NOMO-1 treated with dmso at 0.1 percent for 144 hours (cell line): ENCODE measurements around the gene MYO16.

Source experiments
- DNase-seq: peaks from one replicate; lab custom pipeline; 2025; ENCODE audit not compliant: unreplicated experiment; lab: John Stamatoyannopoulos, UW

The MYO16 gene

DNA sequence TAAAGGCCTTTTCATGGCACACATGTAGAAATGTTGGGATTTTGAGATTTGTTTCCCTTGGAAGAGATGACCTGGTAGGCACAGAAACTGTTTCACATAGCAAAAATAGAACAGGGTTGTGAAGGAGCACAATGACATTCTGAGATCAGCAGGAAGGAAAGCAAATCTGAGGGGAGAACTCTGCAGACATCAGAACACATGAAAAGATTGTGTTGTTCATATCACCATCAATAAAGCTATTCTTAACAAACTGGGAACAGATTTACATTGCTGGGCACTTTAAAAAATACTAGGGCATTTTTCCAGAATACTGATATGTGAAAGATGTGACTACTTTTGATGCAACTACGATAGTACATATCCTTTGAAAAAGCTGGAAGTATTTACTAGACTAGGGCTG is 481.7 kb downstream of the MYO16 start:
- no peak for DNase-seq

DNA sequence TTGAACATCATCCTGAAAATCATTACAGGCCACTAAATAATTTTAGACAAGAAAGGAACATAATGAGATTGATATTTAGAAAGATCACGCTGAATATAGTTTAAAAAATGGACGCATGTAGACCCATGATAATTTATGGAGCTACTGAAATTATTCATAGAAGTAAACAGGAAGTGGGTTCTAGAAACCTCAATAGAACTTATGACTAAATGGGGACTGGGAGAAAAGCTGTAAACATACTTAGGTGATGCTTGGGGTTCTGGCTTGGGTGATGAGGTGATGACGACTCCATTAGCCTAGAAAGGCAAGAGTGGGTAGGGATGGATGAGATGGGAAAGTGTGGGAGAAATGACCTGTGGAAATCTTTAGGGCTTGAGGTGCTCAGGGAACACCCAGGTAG is 484.0 kb downstream of the MYO16 start:
- DNase-seq: no peak

GRCh38 chr13:109114162-109114561 is 484.8 kb downstream of the MYO16 start:
- no peak for DNase-seq

DNA sequence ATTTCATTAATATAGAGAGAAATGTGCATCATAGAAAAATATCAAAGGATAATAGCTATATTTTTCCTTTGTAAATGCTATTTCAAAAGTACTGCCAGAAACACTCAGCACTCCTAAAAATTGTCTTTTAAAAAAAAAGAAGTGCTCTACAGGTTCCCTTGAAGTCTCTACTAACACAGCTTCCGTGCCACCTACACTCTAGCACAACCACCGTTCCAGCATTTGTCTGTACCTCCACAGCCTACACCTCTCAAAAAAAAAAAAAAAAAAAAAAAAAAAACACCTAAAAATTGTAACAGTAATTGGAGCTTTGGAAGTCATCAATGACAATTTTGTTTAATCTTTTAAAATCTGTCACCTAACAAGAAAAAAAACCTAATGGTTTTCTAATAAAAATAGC is 485.6 kb downstream of the MYO16 start:
- no peak for DNase-seq

GRCh38 chr13:109118521-109118920 is 489.1 kb downstream of the MYO16 start:
- DNase-seq: no peak

GRCh38 chr13:109119896-109120295 is 490.5 kb downstream of the MYO16 start:
- DNase-seq: no peak

DNA sequence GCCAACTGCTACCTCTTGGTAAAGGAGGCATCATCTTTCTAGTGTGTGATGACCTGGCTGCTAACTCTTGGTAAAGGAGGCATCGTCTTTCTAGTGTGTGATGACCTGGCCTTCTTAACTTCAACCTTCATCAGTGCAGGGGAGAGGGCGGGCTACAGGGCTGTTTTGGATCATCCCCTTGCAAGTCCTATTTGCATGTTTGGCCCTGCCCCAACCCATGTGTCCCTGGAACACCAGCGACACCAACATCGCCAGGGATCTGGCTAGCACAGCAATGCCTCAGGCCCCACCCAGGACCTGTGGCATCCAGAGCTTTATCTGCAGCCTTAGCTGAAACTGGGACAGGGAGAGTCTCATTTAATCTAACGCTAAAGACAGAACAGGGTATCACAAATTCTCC is 492.4 kb downstream of the MYO16 start:
- no peak for DNase-seq

GRCh38 chr13:109123971-109124370 is 494.6 kb downstream of the MYO16 start:
- no peak for DNase-seq

GRCh38 chr13:109126178-109126577 is 496.8 kb downstream of the MYO16 start:
- no peak for DNase-seq

GRCh38 chr13:109126891-109127641 is 497.7 kb downstream of the MYO16 start:
- no peak for DNase-seq

DNA sequence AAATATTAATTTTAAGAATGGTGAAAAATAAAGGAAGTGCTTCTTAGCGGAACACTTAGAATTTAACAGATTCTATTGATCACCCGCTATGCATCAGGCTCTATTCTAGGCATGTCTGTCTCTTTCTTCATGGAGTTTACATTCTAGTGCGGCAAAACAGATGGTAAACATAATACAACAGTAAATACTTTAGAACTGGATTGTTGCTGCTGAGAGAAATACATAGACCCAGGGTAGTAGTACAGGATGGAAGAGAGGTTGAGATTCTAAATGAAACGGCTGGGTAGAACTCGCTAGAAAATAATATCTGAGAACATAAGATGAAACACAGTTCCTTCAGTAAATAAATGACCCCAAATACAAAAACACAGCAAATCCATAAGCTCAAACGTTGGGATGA is 498.7 kb downstream of the MYO16 start:
- DNase-seq: no peak

DNA sequence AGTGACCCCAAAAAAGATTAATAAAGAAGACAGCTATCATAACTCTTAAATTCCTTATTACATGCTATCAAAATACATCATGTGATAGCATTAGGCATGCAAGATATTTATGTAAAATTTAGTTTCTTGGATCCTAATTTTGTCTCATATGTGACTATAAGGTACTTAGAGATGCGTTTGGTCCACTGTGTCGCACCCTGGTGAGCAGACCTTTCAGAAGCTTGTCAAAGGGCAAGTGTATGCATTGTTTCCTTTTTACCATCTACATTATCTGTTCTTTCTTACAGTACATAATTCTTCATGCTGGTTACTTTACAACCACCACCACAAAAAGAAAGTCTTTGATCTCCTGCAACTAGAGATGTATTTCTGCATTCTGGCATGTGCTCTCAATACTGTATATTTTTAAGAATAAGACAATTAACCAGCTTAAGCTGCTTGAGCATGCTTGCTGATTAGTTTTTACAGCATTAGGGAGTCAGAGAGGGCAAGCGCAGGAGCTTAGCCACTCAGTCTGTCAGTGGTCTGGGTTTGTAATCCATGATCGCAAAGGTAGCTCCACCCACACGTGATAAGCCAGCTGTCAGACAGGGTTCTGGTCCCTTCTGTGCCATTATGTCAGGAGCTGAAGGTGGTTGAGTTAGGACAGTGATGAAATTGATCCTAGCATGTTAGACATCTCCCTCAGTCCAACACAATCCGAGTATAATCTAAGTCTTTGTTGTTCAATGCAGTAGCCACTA is 500.9 kb downstream of the MYO16 start:
- DNase-seq: no peak

DNA sequence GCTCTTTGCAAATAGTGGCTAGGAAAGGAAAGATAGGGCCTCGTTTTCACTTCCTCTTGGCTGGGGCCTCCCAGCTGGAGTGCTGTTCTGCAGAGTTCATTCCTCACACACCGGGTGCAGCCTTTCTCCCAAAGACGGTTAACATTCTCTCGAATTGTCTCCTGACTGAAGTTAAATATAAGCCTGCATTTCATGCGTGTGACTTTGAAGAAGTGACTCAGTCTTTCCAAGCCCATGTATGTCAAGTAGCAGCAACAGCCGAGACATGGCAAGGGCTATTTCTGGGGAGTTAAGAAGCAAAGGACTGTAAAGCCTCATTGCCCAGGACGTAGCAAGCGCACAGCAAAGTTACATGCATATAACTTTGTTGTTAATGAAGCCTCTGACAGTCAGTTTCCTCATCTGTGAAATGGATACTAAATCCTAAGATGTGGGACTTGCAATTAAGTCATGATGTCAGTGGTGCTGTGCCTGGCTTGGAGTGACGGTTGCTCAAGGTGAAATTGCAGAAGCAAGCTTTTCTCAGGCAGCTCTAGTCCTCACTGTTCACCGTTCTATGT is 502.4 kb downstream of the MYO16 start:
- peak; percentile 92 for DNase-seq

GRCh38 chr13:109135018-109135417 is 505.6 kb downstream of the MYO16 start:
- DNase-seq: no peak

- DNase-seq: no peak
Observed at GRCh38 chr13:109136873-109137272, 507.5 kb downstream of the MYO16 start.

DNA sequence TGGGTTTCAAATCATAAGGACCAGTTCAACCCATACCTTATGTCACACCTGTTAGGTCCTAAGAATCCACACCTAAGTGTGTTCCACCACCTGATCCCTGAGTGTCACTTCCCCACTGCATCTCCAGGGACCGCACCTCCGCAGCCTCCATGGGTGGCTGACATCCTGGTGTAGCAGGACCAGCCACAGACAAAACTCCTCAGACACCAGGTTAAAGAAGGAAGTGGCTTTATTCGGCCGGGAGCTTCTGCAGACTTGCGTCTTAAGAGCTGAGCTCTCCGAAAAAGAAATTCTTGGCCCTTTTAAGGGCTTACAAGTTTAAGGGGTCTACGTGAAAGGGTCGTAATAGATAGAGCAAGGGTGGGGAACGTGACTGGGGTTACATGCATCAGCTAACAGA is 509.9 kb downstream of the MYO16 start:
- no peak for DNase-seq

GRCh38 chr13:109140054-109140453 is 510.6 kb downstream of the MYO16 start:
- DNase-seq: no peak

- DNase-seq: no peak
Observed at GRCh38 chr13:109140479-109141349, 511.3 kb downstream of the MYO16 start.

- DNase-seq: no peak
Observed at GRCh38 chr13:109141706-109142105, 512.3 kb downstream of the MYO16 start.

DNA sequence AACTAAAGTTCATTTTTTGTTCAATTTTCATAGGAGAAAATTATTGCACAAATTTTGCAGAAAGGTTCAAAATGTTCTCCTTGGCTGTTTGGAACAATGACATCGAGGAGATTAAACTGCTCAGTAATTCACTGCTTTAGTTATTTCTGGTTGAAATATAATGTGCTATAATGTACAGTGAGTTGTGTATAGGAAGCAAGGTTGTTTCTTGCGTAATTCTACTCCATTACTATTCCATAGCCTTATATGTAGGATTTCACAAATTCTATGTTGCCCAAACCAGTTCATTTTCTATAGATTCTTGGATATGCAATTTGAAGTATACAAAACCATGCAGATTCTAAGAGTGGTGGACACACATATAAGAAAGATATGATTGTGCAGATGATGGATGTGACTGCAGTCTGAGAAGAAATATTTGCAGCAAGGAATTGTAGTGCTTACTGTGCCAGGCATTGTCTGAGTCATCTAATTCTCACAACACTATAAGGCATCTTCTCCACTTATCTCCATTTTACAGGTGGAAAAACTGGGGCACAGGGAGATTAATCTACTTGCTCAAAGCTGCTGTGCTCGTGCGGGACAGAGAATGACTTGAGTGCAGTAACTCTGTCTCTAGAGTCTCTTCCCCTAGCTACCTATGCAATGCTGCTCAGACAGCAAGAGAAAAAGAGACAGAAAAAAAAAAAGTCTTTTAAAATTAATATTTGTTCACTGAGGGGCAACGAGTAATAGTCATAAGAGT is 515.5 kb downstream of the MYO16 start:
- no peak for DNase-seq

- DNase-seq: peak; percentile 58
Observed at GRCh38 chr13:109145631-109146030, 516.2 kb downstream of the MYO16 start.
